KBM-7 (cell line): ENCODE measurements around the gene ASB18.

Experiments
- DNase-seq: peaks from one replicate; pipeline ENCODE4 v3.0.0-alpha.2; 2015
- in situ Hi-C: fragments of 300-500 bp; cut with MboI; formaldehyde crosslinking; loops from 2 replicates; pipeline ENCODE4 v1.14.3; 2020; ENCODE audit warnings: low sequenced_read_pairs, low pct_unique_long_range_greater_than_20kb, mixed read lengths

ASB18 gene

DNA sequence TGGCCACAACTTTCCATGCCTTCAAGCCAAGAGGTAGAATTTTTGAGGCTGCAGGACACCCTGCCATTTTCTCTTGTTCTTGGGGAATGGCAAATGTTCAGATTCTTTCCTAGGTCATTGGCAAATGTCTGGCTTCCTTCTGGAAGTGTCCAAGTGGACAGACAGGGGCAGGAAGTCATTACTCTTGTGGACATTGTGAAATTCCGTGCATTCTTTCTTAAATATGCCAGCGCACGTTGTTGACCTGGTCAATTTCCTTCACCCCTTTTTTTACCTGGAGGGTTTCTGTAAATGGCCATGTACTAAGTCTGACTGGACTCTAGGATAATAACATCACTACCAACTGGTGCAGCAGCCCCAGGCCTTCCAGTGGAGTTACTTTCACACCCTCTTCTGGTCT is 13.9 kb downstream of the ASB18 start:
- in situ Hi-C loops = no loop called here
- no peak for DNase-seq

DNA sequence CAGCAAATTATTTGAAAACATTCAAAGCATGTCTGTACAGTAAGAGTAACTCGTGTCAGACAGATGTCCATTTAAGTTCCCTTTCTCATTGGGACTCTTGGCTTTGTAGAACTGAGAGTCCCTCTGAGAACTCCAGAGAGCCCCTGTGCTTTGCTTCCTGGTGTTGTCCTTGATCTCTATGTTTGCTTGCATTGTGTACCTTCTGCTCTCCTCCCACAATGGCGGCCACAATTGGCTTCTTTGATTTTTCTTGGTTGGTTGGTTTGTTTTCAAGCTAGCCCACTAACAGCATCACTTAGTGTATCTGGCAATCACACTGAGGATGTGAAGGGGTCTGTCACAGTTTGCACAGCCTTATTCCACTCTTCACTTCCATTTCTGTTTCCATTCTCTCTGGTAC is 15.1 kb downstream of the ASB18 start:
- in situ Hi-C loops = no loop called here
- no peak for DNase-seq

DNA sequence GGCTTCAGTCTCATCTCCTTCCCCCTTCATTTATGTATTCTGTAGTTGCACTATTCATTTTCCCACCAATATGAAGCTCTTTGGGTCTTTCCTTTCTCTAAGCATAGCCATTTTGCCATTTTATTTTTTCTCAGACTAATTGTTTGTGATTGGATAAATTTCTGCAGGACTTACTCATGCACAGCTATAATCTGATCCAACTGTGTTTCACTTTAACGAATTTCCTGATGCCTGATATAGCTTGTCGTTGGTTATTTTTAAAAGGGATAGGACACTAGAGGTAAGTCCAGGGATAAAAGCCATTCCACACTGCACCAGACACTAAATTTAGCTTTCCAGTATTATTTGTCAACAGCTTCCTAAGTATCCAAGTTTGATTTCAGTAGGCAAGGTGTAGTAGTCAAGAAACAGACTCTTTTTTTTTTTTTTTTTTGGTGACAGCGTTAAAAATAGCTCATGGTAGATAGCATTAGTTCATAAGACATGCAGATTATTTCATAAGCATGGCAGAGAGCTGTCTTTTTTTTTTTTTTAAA is 17.4 kb downstream of the ASB18 start:
- in situ Hi-C loops = no loop called here
- no peak for DNase-seq

DNA sequence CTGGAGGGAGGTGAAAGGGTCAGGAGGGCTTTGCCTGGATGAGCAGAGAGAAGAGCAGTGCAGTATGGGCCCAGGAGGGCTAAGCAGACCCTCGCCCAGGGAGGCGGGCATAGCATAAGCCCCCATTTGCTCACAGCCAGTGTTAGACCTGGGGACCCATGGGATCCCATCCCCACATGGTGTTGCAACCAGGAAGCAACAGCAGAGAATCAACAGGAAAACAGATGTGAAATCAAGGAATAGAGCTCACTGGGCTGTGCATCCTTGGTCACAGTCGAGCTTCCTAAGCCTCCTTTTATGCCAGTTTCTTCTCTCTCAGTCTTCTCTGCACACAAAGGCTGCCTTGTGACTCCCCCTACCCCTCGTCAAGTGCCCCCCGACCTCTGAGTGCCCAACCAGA is 19.9 kb downstream of the ASB18 start:
- DNase-seq = no peak
- in situ Hi-C loops = no loop called here

DNA sequence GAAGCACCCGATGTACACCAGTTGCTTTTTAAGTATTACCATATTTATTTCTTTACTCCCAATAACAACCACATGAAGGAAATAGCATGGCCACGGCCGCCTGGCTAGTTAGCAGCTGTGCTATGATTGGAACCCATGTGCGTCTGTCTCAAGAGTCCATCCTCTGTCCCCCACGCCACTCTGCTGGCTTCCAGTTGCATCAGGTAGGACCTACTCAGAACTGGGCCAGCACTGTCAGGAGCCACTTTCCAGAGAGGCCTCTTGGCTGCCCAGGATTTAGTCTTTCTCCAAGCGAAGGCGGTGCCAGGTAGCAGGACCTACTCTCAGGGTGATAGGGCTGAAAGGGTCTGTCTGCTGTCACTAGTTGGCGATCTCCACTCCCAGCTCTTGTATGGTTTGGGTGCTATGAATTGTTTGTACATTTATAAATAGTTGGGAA is 22.1 kb downstream of the ASB18 start:
- no peak for DNase-seq
- in situ Hi-C loops = no loop called here

DNA sequence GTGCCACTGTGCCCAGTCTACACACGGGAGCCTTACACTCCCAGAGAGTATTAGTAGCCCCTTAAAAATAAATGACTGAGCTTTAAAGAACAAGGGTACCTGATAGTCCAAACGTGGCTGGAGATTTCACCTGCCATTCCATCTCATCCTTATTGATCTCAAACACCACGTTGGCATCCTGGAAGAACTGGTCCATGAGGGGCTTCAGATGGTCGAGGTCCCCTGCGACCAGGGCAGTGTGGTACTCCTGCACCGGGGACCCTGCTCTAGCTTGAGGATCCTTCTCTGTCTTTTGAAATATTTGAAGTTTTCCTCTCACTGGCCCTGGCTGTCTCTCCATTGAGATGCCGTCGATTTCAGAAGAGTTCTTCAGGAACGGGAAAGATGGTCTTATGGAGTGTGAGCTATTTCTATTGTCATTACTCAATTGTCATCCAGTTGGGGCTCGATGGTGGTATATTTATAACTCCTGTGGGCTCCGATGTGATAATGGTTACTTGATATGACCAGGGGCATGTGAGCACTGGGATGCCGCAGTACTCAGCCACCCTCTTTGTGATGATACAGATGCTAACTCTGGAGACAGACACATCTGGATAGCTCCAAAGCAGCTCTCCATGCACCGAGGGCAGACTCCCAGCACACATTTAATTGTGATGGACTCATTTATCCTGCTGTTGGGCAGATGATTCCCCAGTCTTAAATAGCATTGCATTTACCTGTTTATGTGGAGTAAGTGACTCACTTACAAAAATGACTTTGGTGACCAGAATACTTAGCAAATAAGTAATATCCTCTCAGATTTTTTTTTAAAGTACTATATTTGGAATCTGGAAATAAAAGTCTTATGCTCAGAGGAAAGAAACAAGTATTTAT is 22.8 kb downstream of the ASB18 start:
- DNase-seq = no peak
- in situ Hi-C loops = no loop called here

DNA sequence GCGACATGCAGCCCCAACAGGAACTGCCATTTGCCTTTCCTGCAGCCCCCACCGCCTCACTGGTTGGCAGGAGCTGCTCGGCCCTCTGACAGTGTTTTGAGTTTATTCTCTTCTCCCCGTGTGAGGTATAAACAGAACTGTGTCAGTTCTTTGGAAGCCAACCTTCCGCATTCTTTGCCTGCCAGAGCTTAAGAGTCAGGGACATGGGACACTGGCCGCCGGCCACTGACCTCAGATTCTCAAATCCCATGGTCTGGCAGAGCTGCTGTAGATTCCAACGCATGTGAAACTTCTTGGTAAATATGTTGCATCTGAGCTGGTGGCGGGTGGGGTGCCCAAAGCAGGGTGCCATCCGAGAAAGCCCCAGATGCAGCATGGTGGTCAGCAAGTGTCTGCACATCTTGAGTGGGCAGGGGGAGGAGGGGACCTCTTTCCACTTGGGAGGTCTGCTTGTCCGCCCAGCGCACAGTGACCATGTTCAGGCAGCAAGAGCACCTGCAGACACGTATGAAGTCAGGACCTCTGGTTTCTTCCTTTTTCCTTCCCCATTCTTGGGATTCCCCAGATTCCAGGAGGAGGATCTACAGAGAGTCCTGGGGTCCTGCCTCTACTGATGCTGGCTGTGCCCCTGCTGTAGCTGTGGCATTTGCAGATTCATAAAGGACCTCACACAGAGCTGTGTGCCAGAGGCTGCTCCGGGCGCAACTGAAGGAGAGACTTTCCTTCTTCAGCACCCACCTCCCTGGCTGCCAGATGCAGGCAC is 23.8 kb downstream of the ASB18 start:
- DNase-seq = no peak
- in situ Hi-C loops = no loop called here

DNA sequence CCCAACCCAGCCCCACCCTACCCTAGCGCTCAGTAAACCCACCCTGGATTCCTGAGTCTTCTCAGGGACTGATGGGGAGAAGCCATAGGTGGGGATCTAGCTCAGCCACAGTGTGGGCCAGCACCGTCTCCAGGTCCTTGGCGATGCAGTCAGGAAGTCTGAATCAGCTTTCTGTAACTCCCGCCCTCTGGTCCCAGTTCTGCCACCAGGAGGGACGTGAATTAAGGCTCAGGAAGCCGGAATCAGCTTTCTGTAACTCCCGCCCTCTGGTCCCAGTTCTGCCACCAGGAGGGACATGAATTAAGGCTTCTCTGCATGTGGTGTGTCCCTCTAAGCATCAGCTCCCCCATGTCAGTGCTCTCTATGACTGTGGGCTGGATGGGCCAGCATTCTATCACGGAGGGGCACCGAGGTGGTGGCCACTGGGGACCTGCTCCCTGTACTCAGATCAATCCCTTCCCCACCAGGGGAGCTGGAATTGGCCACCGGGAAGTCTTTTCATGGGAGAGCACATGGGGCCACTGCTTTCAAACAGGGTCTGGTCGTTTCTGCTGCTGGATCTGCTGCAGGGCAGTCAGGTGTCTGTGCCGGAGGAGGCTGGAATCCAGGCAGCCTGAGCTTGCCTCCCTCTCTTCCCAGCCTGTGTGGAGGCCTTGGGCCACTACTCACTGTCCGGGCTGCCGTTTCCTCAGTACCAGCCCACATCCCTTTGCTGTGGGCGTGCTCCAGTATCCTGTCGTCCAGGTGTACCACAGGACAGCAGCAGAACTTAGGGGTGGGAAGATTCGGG is 24.7 kb downstream of the ASB18 start:
- in situ Hi-C loops = no loop called here
- no peak for DNase-seq

DNA sequence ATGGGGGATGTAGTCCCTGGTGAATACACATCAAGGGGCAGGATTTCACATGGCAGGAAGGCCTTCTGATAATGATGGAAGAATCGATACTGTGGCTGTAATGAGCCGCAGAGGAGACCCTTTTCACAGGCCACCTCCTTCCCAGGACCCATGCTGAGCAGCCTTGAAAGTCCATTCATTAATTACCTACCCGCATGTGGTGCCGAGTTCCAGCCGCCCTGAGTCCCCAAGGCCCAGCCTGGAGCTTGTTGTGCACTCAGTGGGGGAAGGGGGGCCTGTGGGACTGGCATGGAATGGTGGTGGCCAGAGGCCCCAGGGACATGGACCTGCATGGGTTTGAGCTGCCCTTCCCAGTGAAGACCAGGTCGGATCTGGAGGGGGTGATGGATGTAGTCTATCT is 25.5 kb downstream of the ASB18 start:
- DNase-seq = no peak
- in situ Hi-C loops = no loop called here

DNA sequence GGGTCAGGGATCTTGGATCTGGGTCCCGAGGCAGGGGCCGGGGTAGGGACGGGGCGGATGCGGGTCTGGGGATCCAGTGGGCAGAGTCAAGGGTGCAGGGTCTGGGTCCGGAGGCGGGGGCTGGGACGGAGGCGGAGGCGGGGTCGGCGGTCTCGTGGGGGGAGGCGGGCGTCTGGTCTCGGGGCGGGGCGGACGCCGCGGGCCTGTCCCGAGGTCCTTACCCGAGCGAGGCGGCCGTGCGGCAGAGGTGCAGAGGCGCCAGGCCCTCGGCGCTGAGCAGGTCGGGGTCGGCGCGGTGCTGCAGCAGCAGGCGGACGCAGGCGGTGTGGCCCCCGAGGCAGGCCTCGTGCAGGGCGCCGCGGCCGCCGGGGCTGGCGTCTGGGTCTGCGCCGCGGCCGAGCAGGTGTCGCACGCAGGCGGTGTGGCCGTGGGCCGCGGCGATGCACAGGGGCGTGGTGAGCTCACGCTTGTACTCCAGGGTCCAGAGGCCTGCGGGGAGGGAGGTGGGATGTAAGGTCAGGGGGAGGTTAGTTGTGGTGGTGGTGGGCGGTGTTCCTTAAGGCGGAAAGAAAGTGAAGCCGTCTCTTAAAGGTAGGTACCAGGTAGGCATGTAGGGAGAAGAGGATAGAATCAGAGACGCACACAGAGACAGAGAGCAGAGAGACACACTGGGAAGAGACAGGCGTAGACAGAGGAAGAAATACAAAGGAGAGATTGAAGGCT is 26.6 kb downstream of the ASB18 start:
- no peak for DNase-seq
- in situ Hi-C loops = no loop called here

DNA sequence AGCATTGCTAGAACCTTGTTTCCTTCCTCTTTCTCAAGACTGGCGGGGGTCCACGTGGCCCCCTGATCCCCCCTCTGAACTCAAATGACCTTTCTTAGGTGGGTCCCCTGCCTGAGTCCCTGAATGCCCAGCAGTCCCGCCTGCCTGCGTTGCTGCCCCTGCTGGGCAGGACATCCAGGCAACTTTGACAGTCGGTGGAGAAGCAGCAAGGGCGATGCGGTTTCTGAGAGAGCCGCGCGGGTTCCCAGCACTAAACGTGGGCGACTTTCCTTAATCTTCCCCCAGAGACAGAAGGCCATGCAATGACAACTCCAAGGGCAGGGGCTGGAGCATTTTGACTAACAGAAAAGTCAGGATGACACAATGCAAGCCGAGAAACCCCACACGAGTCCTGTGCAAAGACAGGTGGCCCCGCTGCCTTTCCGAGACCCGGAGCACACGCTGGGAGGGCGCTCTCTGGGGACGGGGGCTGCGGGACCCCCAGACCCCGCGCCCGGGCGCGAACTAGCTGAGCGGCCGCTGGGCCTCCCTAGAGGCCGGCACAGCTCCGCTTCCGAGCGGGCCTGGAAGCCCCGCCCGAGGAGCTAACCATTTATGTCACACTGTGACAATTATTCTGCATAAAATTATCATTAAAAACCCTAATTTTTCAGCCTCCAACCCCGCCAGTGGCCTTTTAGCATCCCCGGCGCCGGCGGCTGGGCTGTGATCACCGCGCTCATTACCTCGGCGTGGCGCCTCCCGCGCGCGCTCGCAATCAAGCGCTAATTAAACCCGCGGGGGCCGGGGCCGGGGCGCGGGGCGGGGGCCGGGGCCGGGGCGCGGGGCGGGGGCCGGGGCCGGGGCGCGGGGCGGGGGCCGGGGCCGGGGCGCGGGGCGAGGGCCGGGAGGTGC is 27.4 kb downstream of the ASB18 start:
- peak; percentile 15 for DNase-seq
- in situ Hi-C loops = no loop called here

DNA sequence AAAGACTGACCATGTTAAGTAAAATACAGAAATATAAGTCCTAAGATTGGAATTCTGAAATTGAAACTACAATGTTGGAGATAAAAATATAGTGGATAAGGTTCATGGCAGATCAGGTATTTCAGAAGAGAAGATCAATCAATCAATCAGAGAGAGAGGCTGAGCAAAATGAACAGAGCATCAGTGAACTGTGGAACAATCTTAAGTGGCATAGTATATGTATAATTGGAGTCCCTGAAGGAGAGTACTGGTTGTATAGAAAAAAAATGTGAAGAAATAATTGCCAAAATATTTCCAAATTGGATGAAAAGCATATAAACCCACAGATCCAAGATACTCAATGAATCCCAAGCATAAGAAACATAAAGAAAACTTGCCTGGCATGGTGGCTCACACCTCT is 35.0 kb downstream of the ASB18 start:
- no peak for DNase-seq
- in situ Hi-C loops = no loop called here

DNA sequence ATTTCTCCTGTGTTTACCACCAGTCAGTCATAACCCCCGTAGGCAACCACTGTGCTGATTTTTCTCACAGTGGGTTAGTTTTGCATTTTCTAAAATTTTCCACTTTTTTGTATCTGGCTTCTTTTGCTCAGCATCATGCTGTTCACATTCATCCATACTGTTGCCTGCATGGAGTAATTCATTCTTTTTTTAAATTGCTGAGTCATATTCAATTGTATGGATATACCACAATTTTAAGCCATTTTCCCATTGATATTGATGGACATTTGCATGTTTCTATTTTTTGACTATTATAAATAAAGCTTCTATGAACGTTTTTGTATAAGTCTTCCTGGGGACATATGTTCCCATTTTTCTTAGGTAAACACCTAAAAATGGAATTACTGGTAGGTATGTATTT is 40.5 kb downstream of the ASB18 start:
- in situ Hi-C loops = no loop called here
- DNase-seq = no peak

DNA sequence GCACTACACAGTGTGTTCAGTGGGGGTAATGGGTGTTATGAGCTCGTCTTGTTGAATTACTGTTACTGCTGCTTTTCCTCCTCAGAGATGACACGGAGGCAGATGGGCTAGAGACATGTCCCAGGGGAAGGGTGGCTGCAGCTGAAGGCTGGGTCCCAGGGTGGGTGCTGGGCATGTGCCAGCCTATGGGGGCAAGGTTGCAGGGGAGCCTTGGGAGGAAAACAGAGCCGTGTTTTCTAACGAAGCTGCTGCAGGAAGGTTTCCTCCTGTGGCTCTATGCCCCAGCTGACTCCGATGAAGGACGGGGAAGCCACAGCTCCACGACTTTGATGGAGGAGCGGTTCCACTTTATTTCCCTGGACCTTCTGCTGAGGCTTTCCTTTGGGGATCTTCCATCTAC is 42.4 kb downstream of the ASB18 start:
- DNase-seq = no peak
- in situ Hi-C loops = no loop called here

DNA sequence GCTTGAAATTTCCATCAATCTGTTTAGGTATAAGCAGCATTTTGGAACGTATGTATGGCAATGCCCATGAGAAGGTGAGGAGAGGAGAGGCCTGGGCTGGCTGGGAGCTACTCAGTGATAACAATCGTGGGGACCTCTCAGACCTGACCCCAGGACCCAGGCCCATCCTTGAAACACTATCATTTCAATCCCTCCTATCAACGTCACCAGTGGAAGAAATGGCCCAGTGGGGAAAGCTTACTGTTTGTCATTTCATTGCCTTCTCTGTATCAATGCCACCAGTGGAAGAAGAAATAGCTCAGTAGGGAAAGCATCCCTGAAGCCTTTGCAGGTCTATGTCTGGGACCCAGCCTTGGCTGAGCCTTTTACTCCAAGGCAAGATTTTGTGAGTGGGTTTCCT is 44.8 kb downstream of the ASB18 start:
- DNase-seq = no peak
- in situ Hi-C loops = no loop called here

DNA sequence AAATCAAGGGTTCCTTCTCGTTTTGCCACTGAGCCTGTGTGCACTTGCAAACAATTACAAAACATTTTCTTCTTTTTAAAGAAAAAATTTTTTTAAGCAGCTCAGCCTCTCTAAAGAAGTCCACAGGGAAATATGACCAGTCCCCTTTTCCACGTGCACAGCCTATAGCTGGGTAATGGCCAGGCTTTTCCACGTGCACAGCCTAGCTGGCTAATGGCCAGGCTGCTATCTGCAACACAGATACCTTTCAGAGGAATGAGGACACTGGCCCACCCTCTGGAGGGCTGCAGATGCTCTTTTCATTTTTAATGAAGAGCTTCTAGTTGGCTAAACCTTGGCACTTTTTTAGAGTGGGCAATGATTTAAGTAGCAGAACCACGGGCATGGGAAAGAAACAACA is 46.3 kb downstream of the ASB18 start:
- DNase-seq = no peak
- in situ Hi-C loops = no loop called here

DNA sequence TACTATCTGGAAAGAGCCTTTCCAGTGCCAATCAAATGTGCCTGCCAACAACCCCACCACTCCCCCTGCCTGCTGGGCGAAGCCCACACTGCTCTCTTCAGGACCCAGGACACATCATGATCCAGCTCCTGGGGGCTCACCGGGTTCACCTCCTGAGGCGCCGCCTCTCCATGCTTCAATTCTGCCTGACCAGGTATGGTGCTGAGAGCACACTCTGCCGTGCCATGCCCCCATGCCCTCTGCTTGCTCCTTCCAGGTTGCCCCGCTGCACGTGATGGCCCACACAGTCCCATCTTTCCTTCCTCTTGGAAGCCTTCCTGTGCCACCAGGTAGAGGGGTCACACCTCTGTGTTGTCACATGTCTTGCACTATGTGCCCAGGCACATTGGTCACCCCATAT is 47.5 kb downstream of the ASB18 start:
- in situ Hi-C loops = no loop called here
- DNase-seq = no peak

DNA sequence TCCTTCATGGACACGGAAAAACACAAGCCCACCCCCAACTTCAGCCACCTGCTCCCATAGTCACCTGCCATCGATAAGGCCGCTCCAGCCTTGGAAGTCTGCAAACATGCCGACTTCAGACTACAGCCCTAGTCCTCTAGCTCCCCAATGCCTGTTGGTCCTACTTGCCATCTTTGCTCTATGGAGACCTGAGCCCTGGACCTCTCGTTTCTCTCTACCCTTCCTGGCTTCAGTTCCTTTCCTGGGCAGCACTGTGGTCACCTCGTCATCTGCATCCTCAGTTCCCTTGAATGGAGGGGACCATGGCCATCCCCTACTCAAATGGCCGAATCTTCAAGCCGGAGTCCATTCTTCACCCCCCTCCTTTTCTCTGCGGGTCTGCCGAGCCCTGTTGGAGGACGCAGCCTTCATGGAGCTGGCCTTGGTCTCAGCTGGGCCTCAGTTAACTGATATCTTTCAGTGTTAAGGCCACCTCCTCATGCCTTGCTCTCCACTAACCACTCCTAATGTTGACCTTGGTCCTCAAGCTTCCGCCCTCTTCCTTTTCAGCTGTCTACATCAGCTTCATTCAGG is 48.4 kb downstream of the ASB18 start:
- in situ Hi-C loops = no loop called here
- no peak for DNase-seq
